Measurements from ENCODE around the gene AEBP2.
"Not testable (repeated sequence)": the region's sequence is repeated elsewhere in the genome, so short reads cannot be mapped to it uniquely, and the experiment has no call there.

DNA sequence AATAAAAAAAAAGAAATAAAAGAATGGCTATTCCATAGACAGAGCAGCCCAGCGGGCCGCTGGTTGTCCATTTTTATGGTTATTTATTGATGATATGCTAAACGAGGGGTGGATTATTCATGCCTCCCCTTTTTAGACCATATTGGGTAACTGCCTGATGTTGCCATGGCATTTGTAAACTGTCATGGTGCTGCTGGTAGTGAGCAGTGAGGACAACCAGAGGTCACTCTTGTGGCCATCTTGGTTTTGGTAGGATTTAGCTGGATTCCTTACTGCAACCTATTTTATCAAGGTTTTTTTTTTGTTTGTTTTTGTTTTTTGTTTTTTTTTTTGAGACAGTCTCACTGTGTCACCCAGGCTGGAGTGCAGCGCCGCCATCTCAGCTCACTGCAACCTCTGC is 25.7 kb upstream of the AEBP2 start:
- not testable (repeated sequence) for TF ChIP-seq POLR2AphosphoS5, POLR2A (IDR thresholded peaks at IDR 0.05)
- TF ChIP-seq, protein P1, sequence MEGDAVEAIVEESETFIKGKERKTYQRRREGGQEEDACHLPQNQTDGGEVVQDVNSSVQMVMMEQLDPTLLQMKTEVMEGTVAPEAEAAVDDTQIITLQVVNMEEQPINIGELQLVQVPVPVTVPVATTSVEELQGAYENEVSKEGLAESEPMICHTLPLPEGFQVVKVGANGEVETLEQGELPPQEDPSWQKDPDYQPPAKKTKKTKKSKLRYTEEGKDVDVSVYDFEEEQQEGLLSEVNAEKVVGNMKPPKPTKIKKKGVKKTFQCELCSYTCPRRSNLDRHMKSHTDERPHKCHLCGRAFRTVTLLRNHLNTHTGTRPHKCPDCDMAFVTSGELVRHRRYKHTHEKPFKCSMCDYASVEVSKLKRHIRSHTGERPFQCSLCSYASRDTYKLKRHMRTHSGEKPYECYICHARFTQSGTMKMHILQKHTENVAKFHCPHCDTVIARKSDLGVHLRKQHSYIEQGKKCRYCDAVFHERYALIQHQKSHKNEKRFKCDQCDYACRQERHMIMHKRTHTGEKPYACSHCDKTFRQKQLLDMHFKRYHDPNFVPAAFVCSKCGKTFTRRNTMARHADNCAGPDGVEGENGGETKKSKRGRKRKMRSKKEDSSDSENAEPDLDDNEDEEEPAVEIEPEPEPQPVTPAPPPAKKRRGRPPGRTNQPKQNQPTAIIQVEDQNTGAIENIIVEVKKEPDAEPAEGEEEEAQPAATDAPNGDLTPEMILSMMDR (IDR thresholded peaks at IDR 0.05) = not testable (repeated sequence)
